GM12878 (cell line): ENCODE measurements around the gene ZSCAN22.

Experiments
- RCOR1 ChIP-seq: conservative IDR thresholded peaks from 2 replicates; pipeline ENCODE4 v1.6.1; 2012; ENCODE audit warnings: low read depth, low read length, improper control_type of control experiment
- RFX5 ChIP-seq: IDR thresholded peaks from 2 replicates; pipeline ENCODE4 v1.6.1; 2011; ENCODE audit warnings: low read depth, low read length, improper control_type of control experiment
- SPI1 ChIP-seq: IDR thresholded peaks from 2 replicates; pipeline ENCODE4 v1.6.1; 2011; ENCODE audit warnings: low read depth, mild to moderate bottlenecking, low read length, moderate library complexity, borderline replicate concordance; ENCODE audit not compliant: insufficient read depth
- TF ChIP-seq, protein P1 (sequence below), 3 experiments: IDR thresholded peaks in 2 of 3; conservative IDR thresholded peaks in 1 of 3; 2 replicates each; pipeline ENCODE4 v1.5.1; 2011; ENCODE audit warnings: low read depth in 3 of 3, low read length in 3 of 3, mild to moderate bottlenecking in 3 of 3, control low read depth in 2 of 3, moderate library complexity in 2 of 3, inconsistent platforms in 1 of 3, mixed read lengths in 1 of 3; ENCODE audit not compliant: control insufficient read depth in 2 of 3, insufficient read depth in 1 of 3; ENCODE audit errors: extremely low read depth in 1 of 3
- TF ChIP-seq, protein P2 (sequence below): fragments of 450-650 bp; formaldehyde crosslinking; IDR thresholded peaks from 2 replicates; pipeline ENCODE4 v1.5.0; 2022; ENCODE audit warnings: mild to moderate bottlenecking, missing genetic modification characterization
- TF ChIP-seq, protein P3 (sequence below): IDR thresholded peaks from 2 replicates; pipeline ENCODE4 v1.6.1; 2011; ENCODE audit warnings: low read depth, mild to moderate bottlenecking, low read length, moderate library complexity, borderline replicate concordance; ENCODE audit errors: extremely low read depth
- TF ChIP-seq, protein P4 (sequence below): fragments of 450-650 bp; IDR thresholded peaks from 2 replicates; pipeline ENCODE4 v1.6.1; 2017; ENCODE audit warnings: borderline replicate concordance

DNA sequence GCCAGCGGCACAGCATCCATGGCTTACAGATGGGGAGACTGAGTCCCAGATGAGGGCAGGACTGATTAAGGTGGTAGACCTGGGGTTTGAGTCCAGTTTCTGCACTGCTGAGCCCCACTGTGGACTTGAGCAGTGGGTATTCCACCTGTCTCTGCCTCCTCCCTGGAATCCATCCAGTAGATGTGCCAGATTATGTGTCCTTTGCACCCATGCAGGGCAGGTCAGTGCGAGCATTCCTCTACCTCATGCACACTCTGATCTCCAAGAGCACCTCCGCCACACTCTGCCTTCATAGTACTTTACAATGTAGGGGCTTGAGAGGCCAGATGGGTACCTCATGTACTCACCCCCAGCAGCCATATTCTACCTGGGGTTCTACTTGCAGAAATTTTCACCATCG lies 10.0 kb downstream of the ZSCAN22 start:
- TF ChIP-seq, protein P1, sequence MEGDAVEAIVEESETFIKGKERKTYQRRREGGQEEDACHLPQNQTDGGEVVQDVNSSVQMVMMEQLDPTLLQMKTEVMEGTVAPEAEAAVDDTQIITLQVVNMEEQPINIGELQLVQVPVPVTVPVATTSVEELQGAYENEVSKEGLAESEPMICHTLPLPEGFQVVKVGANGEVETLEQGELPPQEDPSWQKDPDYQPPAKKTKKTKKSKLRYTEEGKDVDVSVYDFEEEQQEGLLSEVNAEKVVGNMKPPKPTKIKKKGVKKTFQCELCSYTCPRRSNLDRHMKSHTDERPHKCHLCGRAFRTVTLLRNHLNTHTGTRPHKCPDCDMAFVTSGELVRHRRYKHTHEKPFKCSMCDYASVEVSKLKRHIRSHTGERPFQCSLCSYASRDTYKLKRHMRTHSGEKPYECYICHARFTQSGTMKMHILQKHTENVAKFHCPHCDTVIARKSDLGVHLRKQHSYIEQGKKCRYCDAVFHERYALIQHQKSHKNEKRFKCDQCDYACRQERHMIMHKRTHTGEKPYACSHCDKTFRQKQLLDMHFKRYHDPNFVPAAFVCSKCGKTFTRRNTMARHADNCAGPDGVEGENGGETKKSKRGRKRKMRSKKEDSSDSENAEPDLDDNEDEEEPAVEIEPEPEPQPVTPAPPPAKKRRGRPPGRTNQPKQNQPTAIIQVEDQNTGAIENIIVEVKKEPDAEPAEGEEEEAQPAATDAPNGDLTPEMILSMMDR (IDR thresholded peaks at IDR 0.05 in 2 of 3, conservative IDR thresholded peaks at IDR 0.05 in 1 of 3; ENCODE audit: control insufficient read depth in 2 of 3, extremely low read depth in 1 of 3, insufficient read depth in 1 of 3, low read depth in 3 of 3, low read length in 3 of 3), result no peak
- TF ChIP-seq, protein P2, sequence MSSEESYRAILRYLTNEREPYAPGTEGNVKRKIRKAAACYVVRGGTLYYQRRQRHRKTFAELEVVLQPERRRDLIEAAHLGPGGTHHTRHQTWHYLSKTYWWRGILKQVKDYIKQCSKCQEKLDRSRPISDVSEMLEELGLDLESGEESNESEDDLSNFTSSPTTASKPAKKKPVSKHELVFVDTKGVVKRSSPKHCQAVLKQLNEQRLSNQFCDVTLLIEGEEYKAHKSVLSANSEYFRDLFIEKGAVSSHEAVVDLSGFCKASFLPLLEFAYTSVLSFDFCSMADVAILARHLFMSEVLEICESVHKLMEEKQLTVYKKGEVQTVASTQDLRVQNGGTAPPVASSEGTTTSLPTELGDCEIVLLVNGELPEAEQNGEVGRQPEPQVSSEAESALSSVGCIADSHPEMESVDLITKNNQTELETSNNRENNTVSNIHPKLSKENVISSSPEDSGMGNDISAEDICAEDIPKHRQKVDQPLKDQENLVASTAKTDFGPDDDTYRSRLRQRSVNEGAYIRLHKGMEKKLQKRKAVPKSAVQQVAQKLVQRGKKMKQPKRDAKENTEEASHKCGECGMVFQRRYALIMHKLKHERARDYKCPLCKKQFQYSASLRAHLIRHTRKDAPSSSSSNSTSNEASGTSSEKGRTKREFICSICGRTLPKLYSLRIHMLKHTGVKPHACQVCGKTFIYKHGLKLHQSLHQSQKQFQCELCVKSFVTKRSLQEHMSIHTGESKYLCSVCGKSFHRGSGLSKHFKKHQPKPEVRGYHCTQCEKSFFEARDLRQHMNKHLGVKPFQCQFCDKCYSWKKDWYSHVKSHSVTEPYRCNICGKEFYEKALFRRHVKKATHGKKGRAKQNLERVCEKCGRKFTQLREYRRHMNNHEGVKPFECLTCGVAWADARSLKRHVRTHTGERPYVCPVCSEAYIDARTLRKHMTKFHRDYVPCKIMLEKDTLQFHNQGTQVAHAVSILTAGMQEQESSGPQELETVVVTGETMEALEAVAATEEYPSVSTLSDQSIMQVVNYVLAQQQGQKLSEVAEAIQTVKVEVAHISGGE (CRISPR knock-in tag), result no peak
- TF ChIP-seq RFX5 (no peak), SPI1 (no peak), RCOR1 (no peak)
- TF ChIP-seq, protein P3, sequence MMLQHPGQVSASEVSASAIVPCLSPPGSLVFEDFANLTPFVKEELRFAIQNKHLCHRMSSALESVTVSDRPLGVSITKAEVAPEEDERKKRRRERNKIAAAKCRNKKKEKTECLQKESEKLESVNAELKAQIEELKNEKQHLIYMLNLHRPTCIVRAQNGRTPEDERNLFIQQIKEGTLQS, result no peak
- TF ChIP-seq, protein P4, sequence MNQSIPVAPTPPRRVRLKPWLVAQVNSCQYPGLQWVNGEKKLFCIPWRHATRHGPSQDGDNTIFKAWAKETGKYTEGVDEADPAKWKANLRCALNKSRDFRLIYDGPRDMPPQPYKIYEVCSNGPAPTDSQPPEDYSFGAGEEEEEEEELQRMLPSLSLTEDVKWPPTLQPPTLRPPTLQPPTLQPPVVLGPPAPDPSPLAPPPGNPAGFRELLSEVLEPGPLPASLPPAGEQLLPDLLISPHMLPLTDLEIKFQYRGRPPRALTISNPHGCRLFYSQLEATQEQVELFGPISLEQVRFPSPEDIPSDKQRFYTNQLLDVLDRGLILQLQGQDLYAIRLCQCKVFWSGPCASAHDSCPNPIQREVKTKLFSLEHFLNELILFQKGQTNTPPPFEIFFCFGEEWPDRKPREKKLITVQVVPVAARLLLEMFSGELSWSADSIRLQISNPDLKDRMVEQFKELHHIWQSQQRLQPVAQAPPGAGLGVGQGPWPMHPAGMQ, result no peak
